Tibial artery (tissue), 4 donors: ENCODE measurements around the gene EEF1A2.

Experiments used
- DNase-seq, 2 donors: peaks; one replicate each; pipeline ENCODE4 v3.0.0-alpha.2; 2019
- H3K27ac ChIP-seq, 2 donors: fragments of 200-600 bp; sonication (generic) in 1 of 2; 1 replicate in 1 of 2; 2 replicates in 1 of 2; pipeline ENCODE4 v1.5.1; 2018 to 2019; ENCODE audit warnings: mild to moderate bottlenecking in 1 of 2
- H3K27me3 ChIP-seq, 2 donors: fragments of 200-600 bp; sonication (generic) in 1 of 2; one replicate each; pipeline versions ENCODE4 v1.5.1 to v1.6.0; 2016 to 2019
- H3K36me3 ChIP-seq, 3 donors: fragments of 200-600 bp; sonication (generic) in 2 of 3; one replicate each; pipeline ENCODE4 v1.5.1; 2016 to 2019; ENCODE audit warnings: mild to moderate bottlenecking in 2 of 3
- H3K4me1 ChIP-seq, 4 donors: fragments of 200-600 bp; sonication (generic) in 2 of 4; 1 replicate in 3 of 4; 2 replicates in 1 of 4; pipeline ENCODE4 v1.5.1; 2016 to 2019
- H3K4me3 ChIP-seq, 2 donors: fragments of 200-600 bp; sonication (generic) in 1 of 2; 1 replicate in 1 of 2; 2 replicates in 1 of 2; pipeline ENCODE4 v1.5.1; 2018 to 2019; ENCODE audit warnings: mild to moderate bottlenecking in 2 of 2
- H3K9me3 ChIP-seq, 3 donors: fragments of 200-600 bp; sonication (generic) in 1 of 3; one replicate each; pipeline ENCODE4 v1.5.1; 2016 to 2019
- CTCF ChIP-seq, 2 experiments: fragments of 200-600 bp in 1 of 2; fragments of 450-650 bp in 1 of 2; IDR thresholded peaks; one replicate each; pipeline ENCODE4 v1.5.1; 2017 to 2019; ENCODE audit warnings: antibody characterized with exemption in 2 of 2, mild to moderate bottlenecking in 1 of 2, moderate library complexity in 1 of 2
- intact Hi-C: fragments of 100-400 bp; cut with DNase I; formaldehyde crosslinking; loops from one replicate; pipeline ENCODE4 v1.15.0; 2023; ENCODE audit warnings: low total_unique reads

Gene EEF1A2

GRCh38 chr20:63445075-63445734 is 53.7 kb downstream of the EEF1A2 start:
- DNase-seq, result no peak
- Histone ChIP-seq H3K9me3 (no peaks in the 10 kb centered on the region), H3K4me3 (no peak overlapping the region), H3K27me3 (peaks cover 0 to 79% of the 10 kb centered on the region in 2 donors), H3K36me3 (no peaks in the 10 kb centered on the region), H3K27ac (no peak overlapping the region), H3K4me1 (no peaks in the 10 kb centered on the region)
- intact Hi-C loops, result no loop called here
- TF ChIP-seq CTCF (IDR thresholded peaks at IDR 0.05), result no peak

- no peak overlapping the region for H3K27ac ChIP-seq
- intact Hi-C loops, result no loop called here
- H3K4me3 ChIP-seq, result no peak overlapping the region
Observed at GRCh38 chr20:63444548-63444947, 54.3 kb downstream of the EEF1A2 start.

GRCh38 chr20:63443606-63444395 is 55.1 kb downstream of the EEF1A2 start:
- no peak overlapping the region for H3K27ac ChIP-seq

More at GRCh38 chr20:63444548-63444947, 54.3 kb downstream of the EEF1A2 start:
- no peak for DNase-seq
- H3K9me3 ChIP-seq, result no peaks in the 10 kb centered on the region
- H3K4me1 ChIP-seq, result no peaks in the 10 kb centered on the region
- no peak for TF ChIP-seq CTCF (IDR thresholded peaks at IDR 0.05)
- H3K36me3 ChIP-seq, result no peaks in the 10 kb centered on the region
- peaks cover 0 to 79% of the 10 kb centered on the region in 2 donors for H3K27me3 ChIP-seq

GRCh38 chr20:63442100-63442493 is 56.8 kb downstream of the EEF1A2 start:
- Histone ChIP-seq H3K27ac (no peak overlapping the region), H3K27me3 (peaks cover 0 to 77% of the 10 kb centered on the region in 2 donors), H3K36me3 (no peaks in the 10 kb centered on the region), H3K4me1 (no peaks in the 10 kb centered on the region), H3K9me3 (no peaks in the 10 kb centered on the region), H3K4me3 (no peak overlapping the region)
- intact Hi-C loops, result no loop called here
- no peak for DNase-seq
- TF ChIP-seq CTCF (IDR thresholded peaks at IDR 0.05), result no peak

More at GRCh38 chr20:63443606-63444395, 55.1 kb downstream of the EEF1A2 start:
- no peak for TF ChIP-seq CTCF (IDR thresholded peaks at IDR 0.05)
- Histone ChIP-seq H3K4me1 (no peaks in the 10 kb centered on the region), H3K27me3 (peaks cover 0 to 79% of the 10 kb centered on the region in 2 donors), H3K4me3 (no peak overlapping the region), H3K36me3 (no peaks in the 10 kb centered on the region), H3K9me3 (no peaks in the 10 kb centered on the region)
- intact Hi-C loops, result no loop called here
- DNase-seq, result no peak

- intact Hi-C loops, result no loop called here
- DNase-seq, result no peak
- peaks cover 0 to 70% of the 10 kb centered on the region in 2 donors for H3K27me3 ChIP-seq
- no peak overlapping the region for H3K4me3 ChIP-seq
- no peaks in the 10 kb centered on the region for H3K36me3 ChIP-seq
- H3K9me3 ChIP-seq, result no peaks in the 10 kb centered on the region
- H3K27ac ChIP-seq, result no peak overlapping the region
- no peak for TF ChIP-seq CTCF (IDR thresholded peaks at IDR 0.05)
- H3K4me1 ChIP-seq, result no peaks in the 10 kb centered on the region
Observed at GRCh38 chr20:63441136-63442099, 57.5 kb downstream of the EEF1A2 start.
